ENCODE measurements around the gene LCLAT1. TPM values are rescaled to one million over a fixed set of nuclear protein-coding genes. Genes with fewer than 3 reads are reported as not detected.

The LCLAT1 gene
- total and polyA plus RNA-seq, 2 donors (not counting 1 experiment from before 2014, with no cell fraction given) = 5.1 to 21.9 TPM

DNA sequence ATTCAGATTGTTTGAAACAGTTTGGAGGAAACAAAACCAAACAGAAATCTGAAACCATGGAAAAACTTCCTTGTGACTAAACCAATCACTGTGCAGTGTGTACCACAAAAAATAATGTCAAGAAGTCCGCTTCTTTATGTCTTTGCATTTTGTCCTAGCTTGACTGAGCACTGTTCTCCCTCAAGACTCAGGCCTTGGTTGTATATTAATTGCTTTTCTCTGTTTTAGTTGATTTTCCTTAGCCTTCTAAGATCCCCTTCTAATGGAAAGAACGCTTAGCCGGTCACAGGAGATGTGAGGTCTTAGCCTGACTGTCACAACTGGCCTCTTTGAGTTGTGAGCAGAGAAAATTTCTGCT lies 56.6 kb downstream of the LCLAT1 start:
- peak overlapping the region; percentile 44 for H3K9ac ChIP-seq (ENCODE audit: low read length)
- DNase-seq = peak; percentile 31
- TF ChIP-seq CTCF (IDR thresholded peaks at IDR 0.05) = no peak
- no peak for TF ChIP-seq EZH2 (IDR thresholded peaks at IDR 0.05; ENCODE audit: borderline replicate concordance, insufficient read depth, low read depth, low read length, poor library complexity, severe bottlenecking)
- peak overlapping the region; percentile 56 for H3K4me2 ChIP-seq (replicated peaks; ENCODE audit: low read depth, low read length, poor library complexity, severe bottlenecking)
- H3K9me3 ChIP-seq (ENCODE audit: control extremely low read depth in 1 of 3, control insufficient read depth in 2 of 3, insufficient read depth in 1 of 3, low read length in 2 of 3) = peaks cover 5 to 41% (median 16%) of the 10 kb centered on the region in 3 donors
- CTCF ChIA-PET = interaction anchor here (1.0 to 2.1 kb wide), 5 partner anchors 78 to 339 kb away, joined by 4 to 6 read pairs (median 5); no protein-coding TSS in a partner anchor
- intact Hi-C loops (cut with micrococcal nuclease) = loop anchor here (10.0 kb wide), 1 partner anchor 81 kb away; no protein-coding TSS in a partner anchor
- peak overlapping the region in 1 of 5 experiments; percentile 34 for H3K4me3 ChIP-seq (ENCODE audit: control extremely low read depth in 1 of 5, extremely low read depth in 1 of 5, insufficient read depth in 1 of 5, low read depth in 2 of 5, low read length in 4 of 5)
- H3K9me3 Mint-ChIP-seq (ENCODE audit: insufficient read depth) = peaks cover 12% of the 10 kb centered on the region
- peaks cover 48% of the 10 kb centered on the region for H3K4me1 Mint-ChIP-seq
- H2AFZ ChIP-seq (ENCODE audit: insufficient read depth, low read depth, low read length, poor library complexity, severe bottlenecking) = peak overlapping the region; percentile 66
- no peaks in the 10 kb centered on the region for H4K20me1 ChIP-seq (ENCODE audit: control insufficient read depth, insufficient read depth, low read length, poor library complexity, severe bottlenecking)
- no peaks in the 10 kb centered on the region for H3K27me3 ChIP-seq (replicated peaks in 1 of 4; ENCODE audit: control extremely low read depth in 1 of 4, control insufficient read depth in 3 of 4, insufficient read depth in 4 of 4, low read length in 3 of 4)
- ATAC-seq (ENCODE audit: low read depth) = peak; percentile 73
- peak overlapping the region; percentile 73 for H3K4me3 Mint-ChIP-seq
- WGBS (ENCODE audit: insufficient coverage) = no CpG with 5 or more reads among the region's 3 CpGs
- H3K4me1 ChIP-seq (ENCODE audit: control insufficient read depth in 2 of 2, insufficient read depth in 2 of 2, low read length in 2 of 2) = peaks cover 28 to 37% of the 10 kb centered on the region in 2 donors
- H3K27ac ChIP-seq (ENCODE audit: low read length in 2 of 2) = peak overlapping the region; percentile 48 to 76
- H3K27ac Mint-ChIP-seq = peak overlapping the region; percentile 93
- H3K36me3 ChIP-seq (replicated peaks in 1 of 2; ENCODE audit: control extremely low read depth in 1 of 2, control insufficient read depth in 1 of 2, extremely low read depth in 1 of 2, insufficient read depth in 2 of 2, low read length in 1 of 2) = no peaks in the 10 kb centered on the region
- H3K27me3 Mint-ChIP-seq = no peaks in the 10 kb centered on the region
- H3K79me2 ChIP-seq (ENCODE audit: control insufficient read depth, insufficient read depth, low read length) = peaks cover 58% of the 10 kb centered on the region
- POLR2A ChIA-PET = interaction anchor here (0.9 to 1.3 kb wide), 2 partner anchors 11 to 273 kb away, joined by 3 read pairs; no protein-coding TSS in a partner anchor

DNA sequence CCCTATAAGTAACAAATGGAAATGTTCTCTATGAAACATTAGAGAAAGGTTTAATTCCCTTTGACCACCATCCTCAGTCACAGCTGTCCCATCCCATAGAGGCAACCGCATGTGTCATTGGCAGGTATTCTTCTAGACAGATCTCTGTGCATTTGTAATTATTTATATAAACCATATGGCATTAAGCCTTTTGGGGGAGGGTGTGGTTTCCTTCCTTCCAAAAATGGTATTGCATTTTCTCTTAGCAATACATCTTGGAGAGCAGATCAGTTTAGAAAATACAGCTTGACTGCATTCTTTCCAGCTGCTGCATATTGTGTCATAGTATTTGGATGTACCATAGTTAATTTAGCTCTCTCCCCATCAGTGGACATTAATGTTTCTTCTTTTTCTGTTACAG lies 57.7 kb downstream of the LCLAT1 start:
- H3K4me1 Mint-ChIP-seq = peaks cover 55% of the 10 kb centered on the region
- intact Hi-C loops (cut with micrococcal nuclease) = loop anchor here (10.0 kb wide), 1 partner anchor 80 kb away; no protein-coding TSS in a partner anchor

More for the DNA sequence above, 57.7 kb downstream of the LCLAT1 start:
- no peaks in the 10 kb centered on the region for H3K27me3 ChIP-seq (replicated peaks in 1 of 4; ENCODE audit: control extremely low read depth in 1 of 4, control insufficient read depth in 3 of 4, insufficient read depth in 4 of 4, low read length in 3 of 4)
- ChIA-PET POLR2A (interaction anchor here (0.7 to 1.3 kb wide), 3 partner anchors 20 to 275 kb away, joined by 3 to 9 read pairs (median 5); no protein-coding TSS in a partner anchor), CTCF (interaction anchor here (0.7 to 3.2 kb wide), 9 partner anchors 29 to 340 kb away, joined by 3 to 16 read pairs (median 4); no protein-coding TSS in a partner anchor)
- ATAC-seq (ENCODE audit: low read depth) = no peak
- H3K27ac ChIP-seq (ENCODE audit: low read length in 2 of 2) = peak overlapping the region; percentile 48 to 76
- Mint-ChIP-seq H3K27ac (peak overlapping the region; percentile 53), H3K9me3 (ENCODE audit: insufficient read depth) (peaks cover 6% of the 10 kb centered on the region), H3K4me3 (peak overlapping the region; percentile 2), H3K27me3 (no peaks in the 10 kb centered on the region)
- peak overlapping the region; percentile 11 for H2AFZ ChIP-seq (ENCODE audit: insufficient read depth, low read depth, low read length, poor library complexity, severe bottlenecking)
- H3K36me3 ChIP-seq (replicated peaks in 1 of 2; ENCODE audit: control extremely low read depth in 1 of 2, control insufficient read depth in 1 of 2, extremely low read depth in 1 of 2, insufficient read depth in 2 of 2, low read length in 1 of 2) = no peaks in the 10 kb centered on the region
- no CpG with 5 or more reads among the region's 1 CpG for WGBS (ENCODE audit: insufficient coverage)
- H3K79me2 ChIP-seq (ENCODE audit: control insufficient read depth, insufficient read depth, low read length) = peaks cover 58% of the 10 kb centered on the region
- TF ChIP-seq CTCF (IDR thresholded peaks at IDR 0.05) (no peak), EZH2 (IDR thresholded peaks at IDR 0.05; ENCODE audit: borderline replicate concordance, insufficient read depth, low read depth, low read length, poor library complexity, severe bottlenecking) (no peak)
- H3K9ac ChIP-seq (ENCODE audit: low read length) = no peak overlapping the region
- no peak overlapping the region for H3K4me3 ChIP-seq (ENCODE audit: control extremely low read depth in 1 of 5, extremely low read depth in 1 of 5, insufficient read depth in 1 of 5, low read depth in 2 of 5, low read length in 4 of 5)
- peak overlapping the region; percentile 28 for H3K4me2 ChIP-seq (replicated peaks; ENCODE audit: low read depth, low read length, poor library complexity, severe bottlenecking)
- no peaks in the 10 kb centered on the region for H4K20me1 ChIP-seq (ENCODE audit: control insufficient read depth, insufficient read depth, low read length, poor library complexity, severe bottlenecking)
- peaks cover 5 to 31% (median 10%) of the 10 kb centered on the region in 3 donors for H3K9me3 ChIP-seq (ENCODE audit: control extremely low read depth in 1 of 3, control insufficient read depth in 2 of 3, insufficient read depth in 1 of 3, low read length in 2 of 3)
- H3K4me1 ChIP-seq (ENCODE audit: control insufficient read depth in 2 of 2, insufficient read depth in 2 of 2, low read length in 2 of 2) = peaks cover 28 to 37% of the 10 kb centered on the region in 2 donors
- DNase-seq = no peak

All from B cell (primary cell).